ENCODE data around the gene BTRC.
"Not testable (repeated sequence)": the region's sequence is repeated elsewhere in the genome, so short reads cannot be mapped to it uniquely, and the experiment has no call there.

BTRC gene

DNA sequence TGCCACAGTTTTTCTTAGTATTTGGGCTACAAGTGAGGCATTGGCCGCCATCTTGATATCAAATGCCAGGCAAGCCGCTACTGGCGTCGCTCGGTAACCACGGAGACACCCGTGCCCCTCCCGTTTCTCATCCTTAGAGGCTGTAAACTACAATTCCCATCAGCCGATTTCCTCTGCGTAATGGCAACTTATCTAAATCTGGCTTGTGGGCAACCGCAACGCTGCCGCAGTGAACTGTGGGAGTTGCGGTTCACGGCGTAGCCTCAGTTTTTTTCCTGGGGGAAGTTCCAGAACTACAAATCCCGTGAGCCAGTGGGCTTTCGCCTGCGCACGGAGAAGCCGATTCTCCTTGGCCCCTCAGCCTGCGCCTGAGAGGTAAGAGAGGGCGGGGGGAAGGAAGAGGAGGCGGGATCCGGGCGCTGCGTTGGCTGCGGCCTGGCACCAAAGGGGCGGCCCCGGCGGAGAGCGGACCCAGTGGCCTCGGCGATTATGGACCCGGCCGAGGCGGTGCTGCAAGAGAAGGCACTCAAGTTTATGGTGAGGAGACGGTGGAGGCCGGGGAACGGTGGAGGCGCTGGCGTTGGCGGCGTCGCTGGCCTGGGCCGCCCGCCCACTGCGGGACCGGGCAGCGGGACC is at the start of gene BTRC:
BTRC (plus strand) TSS at position 474 of the 636 bp plus-strand sequence; CDS start at position 490, 16 bp downstream.
- peak; percentile 94 for DNase-seq

DNA sequence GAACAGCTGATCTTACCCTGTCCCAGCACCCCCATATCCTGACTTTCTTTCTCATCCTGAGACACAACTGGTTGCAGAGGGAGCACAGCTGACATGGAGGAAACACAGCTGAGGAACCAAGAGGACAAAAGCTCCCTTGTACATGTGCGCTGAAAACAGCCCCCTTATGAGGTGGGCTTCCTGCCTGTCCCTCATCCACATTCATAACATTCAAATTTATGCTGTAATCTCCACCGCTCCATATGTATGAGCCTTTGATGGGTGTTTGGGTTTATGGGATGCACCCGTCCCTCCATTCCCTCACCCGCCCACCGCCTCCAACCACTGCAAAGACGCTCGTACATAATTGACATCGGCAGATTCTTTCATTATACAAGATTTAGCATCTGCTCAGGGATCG is 49.6 kb upstream of the BTRC start:
- no peak for DNase-seq

DNA sequence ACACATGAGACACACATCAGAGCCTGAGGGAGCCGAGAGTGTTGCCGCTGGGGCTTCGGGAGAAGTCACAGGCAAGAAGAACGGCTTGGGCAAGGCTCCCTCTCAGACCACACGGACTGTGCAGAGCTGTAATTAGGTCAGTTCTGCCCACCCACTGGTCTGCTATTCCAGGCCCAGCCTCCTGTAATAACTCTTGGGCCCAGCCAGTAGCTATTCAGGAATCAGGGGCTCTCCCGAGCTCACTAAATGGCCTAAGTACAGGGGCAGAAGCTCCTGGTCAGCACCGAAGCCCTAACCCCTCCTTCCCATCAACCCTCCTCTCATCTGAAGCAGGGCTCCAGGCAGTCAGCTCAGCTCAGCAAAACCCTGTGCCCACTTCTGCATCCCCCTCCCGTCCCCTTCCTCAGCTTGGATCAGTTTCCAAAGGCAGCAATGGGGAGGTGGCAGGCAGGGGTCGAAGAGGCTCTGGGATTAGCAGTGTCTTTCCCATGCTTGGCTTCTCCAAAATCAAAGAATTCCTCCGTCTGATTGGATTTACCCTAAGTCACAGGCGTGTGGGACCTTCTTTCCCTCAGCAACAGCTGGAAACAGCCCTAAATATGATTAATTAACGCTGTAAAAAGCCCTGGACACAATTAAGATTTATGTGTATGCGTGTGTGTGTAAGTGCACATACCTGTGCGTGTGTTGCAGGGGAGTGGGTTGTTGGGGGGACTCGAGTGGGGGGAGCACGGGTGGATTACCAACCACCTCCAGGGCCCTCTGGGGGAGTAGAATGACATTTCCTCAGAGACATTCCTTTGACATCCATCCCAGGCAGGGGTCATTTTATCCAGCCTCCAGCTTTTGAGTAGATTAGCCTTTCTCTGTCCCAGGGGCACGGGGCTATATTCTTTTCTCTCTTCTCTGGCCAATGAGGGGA is 48.4 kb upstream of the BTRC start:
- DNase-seq = no peak

DNA sequence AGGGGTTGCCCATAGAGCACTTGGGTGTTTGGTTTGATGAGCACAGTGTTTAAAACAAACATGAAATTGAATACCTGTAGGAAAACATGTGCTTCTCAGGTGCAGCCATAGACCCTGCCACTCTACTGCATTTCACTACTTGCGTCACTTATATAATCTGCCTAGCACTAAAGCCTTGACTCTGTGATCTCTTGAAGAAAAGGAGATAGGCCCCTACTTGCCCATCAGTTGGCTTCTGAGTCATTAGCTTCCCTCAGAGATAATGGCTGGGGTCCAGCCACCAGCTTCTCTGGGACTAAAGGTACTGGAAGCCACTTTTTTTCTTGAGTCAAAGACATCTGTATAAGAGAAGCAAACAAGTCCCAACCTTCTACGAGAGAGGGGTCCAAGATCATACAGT is 45.9 kb upstream of the BTRC start:
- DNase-seq = no peak

DNA sequence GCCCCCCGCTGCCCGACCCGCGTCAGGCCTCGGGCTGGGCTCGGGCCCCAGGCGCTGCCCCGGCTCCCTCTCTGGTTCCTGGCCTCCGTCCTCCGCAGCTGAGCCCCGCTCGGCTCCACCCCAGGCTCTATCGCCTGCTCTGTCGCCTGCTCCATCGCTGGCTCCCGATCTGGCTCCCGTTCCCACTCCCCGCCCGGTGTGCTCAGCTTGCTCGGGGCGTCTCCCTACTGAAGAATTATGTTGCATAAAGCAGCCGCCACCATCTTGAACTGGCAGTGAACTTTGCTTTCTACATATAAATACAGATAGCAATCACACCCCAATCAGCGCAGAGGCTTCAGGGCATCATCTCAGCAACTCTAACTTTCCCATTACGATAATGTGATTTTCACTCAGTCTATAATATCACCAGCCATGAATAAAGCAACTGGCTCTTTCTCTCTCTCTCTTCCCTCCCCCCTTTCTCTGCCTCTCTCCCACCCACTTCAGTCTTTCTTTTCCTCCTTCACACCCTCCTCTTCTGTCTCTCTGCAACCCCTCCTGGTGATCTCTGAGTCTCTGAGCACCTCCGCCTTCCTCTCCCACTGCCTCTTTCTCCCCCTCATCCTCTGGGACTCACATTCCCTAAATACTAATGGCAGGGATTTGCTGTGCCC is 43.3 kb upstream of the BTRC start:
- no peak for DNase-seq

DNA sequence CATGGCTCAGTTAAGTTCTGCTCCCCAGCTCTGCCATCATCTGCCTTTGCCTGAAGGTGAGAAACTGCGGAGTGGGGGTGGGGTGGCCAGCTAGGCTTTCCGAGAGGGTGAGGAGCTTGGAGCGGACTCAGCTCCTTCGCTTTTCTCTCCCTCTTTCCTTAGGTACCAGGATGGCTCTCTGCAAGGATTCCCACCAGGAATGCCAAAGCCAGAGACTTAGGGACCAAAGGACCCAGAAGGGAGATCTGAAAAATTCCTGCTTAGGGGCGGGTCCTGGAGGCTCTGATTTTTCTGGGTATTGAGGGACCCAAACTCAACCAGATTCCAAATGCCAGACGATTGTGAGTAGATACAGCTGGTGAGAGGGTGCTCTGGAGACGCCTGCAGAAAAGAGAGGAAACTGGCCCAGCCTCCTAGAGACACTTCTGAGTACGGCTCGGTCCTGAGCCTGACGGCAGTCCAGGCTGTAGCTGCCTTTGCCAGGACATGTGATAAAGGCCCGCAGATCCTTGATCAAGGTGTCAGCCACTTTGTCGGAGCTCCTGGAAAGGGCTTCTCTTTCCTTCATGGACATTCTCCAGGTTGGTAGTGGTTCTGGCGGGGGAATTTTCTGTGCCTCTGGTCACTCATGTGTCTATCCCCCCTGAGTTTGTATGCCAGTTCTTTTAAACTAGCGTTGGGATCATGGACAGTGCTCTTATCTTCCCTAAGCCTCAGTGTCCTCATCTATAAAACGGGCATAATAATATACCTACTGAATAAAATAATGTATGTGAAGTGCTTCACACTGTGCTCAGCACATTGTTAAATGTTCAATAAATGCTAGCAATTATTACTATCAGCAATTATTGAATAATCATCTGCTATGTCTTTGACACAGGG is 42.5 kb upstream of the BTRC start:
- DNase-seq = no peak

DNA sequence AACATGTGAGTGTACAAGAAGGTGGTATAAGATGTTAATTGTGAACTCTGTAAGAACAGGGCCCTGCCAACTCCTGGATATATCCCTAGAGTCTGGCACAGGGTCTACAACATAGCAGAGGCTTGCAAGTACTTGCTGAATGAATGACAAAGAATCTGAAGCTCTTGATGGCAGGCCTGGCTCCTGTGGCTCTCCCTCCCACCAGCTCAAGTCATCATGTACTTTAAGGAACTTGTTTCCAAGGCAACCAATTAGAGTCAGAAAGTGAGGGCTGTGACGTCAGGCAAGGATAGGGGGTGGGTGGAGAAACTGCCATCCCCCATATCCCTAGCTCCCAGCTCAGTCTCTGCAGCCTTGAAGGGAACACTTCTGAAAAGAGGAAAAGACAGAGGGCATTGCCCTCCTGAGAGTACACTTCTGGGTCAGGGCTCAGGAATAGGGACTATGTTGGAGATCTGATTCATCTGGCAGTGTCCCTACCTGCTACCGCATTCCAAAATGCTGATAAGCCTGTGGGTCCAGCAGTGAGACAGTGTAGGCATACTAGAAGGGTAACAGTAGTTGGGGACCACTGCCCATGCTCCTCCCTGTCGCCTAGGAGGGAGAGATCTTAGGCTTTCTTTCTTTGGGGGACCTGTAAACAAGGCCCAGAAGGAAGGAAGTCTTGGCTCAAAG is 34.6 kb upstream of the BTRC start:
- DNase-seq = no peak

DNA sequence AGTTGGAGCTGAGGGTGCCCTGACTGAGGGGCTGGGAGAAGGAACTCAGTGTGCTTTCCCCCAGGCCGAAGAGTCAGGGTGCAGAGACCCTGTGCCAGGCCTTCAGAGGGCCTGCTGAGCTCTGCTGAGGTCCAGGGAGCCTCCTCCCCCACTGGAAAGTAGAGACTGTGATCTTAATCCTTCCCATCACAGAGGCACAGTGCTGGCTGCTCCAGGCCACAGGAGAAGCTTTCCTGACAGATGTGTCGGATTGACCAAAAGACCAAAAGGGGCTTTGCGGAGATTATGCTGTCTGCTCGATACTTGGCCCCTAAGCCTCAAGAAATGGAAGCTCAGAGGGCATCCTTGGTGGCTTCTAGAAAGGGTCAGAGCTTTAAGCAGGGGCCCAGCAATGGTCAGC is 32.9 kb upstream of the BTRC start:
- no peak for DNase-seq

DNA sequence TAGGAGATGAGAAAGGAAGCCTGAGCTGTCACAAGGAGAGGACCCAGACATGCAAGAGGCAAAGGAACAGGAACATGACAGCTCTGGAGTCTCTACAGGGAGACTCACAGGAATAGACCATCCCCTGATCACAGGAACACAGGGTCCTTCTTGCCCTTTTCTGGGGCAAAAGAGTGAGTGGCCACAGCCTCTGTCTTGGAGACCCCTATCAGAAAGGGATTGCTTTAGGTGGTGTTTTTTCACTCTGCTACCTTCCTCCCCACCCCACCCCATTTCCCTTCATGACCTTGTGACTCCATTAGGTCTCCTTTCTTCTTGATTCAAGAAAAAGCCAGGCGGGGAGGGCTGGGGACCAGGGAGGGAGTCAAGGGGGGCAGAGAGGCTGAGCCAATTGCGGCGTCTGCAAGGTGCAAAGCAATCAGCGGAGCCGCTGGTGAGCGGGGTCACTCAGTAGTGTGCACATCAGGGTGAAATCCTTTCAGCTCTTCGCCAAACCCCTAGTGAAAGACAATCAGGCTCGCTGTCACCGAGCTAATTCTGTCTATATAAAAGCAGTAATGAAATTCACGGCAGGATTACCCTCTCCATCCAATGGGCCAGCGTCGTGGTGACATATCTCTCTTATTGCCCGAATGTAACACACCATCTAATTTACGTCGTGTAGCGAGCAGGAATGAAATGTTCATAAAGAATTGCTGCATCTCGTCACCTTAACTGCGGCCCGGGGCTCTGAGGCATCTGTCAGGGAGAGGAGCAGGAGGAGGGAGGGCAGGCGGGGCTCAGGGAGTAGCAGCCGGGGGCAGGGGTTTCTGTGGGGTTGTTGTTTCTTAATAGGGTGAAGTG is 31.5 kb upstream of the BTRC start:
- no peak for DNase-seq

DNA sequence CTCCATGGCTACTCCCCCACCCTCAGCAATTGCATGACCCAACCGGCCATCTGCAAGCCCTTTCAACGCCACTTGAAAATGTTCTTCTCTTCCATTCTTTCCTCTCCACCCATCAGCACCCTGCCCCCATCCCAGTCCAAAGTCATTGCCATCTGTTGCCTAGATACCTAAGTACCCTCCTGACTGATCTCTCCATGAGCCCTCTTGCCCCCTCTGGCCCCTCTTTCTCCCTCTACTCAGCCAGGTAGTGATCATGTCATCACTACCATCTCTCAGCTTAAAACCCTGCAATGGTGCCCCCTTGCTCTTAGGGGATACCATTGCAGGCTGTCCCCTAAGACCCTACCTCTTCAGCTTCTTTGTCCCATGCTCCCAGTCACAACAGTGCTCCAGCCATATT is 30.5 kb upstream of the BTRC start:
- no peak for DNase-seq

DNA sequence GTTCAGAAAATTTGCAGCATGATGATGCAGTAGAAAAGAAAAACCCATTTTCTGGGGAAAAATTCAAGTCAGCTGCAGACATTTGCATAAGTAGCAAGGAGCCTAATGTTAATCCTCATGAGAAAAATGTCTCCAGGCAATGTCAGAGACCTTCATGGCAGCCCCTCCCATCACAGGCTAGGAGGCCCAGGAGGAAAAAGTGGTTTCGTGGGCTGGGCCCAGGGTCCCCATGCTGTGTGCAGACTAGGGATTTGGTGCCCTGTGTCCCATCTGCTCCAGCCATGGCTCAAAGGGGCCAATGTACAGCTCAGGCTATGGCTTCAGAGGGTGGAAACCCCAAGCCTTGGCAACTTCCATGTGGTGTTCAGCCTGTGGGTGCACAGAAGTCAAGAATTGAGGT is 26.5 kb upstream of the BTRC start:
- DNase-seq = not testable (repeated sequence)

DNA sequence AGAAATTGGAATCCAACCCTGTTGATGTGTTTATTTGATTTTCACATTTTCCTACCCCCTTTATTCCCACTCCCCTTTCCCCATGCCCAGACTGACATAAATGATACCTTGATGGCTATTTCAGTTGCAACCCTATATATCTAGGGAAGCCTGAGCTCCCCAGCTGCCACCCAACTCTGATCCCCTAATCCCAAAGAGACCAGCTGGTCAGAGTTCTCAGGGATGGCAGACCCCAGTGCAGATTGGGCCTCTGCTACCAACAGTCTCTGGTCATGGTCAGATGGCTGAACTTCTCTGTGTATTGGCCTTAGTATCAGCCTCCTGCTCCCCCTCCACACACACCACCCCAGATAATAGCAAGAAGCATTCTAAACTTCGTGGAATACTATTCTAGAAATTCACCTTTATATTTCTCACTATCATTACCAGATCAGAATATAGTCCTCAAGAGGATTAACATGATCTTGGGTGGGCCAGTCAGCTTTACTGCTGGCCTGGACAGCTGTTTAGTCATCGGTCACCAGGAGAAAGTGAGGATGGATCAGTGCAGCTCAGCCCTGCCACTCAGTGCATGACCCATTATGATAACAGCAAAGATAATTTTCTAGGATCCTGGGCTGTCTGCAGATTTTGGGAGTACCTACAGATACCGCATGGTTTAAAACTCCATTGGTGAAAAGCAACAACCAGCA is 24.5 kb upstream of the BTRC start:
- DNase-seq = no peak

DNA sequence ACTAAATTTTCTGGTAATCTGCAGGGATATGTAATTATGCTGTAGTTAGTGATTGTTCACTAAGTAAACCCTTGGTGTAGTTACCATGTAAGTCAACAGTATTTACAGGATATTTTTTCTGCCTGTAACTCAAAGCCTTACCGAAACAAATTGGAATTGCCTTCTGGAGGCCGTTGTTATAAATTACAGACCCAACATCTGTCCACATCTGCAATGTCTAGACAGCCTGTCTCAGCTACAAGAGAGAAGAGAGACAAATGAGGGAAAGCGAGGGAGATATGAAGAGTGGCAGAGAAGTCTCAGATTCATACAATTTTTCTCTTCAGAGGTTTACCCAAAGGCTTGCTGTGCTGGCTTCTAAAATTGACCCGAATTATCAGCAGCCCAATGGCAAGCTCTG is 23.7 kb upstream of the BTRC start:
- no peak for DNase-seq

DNA sequence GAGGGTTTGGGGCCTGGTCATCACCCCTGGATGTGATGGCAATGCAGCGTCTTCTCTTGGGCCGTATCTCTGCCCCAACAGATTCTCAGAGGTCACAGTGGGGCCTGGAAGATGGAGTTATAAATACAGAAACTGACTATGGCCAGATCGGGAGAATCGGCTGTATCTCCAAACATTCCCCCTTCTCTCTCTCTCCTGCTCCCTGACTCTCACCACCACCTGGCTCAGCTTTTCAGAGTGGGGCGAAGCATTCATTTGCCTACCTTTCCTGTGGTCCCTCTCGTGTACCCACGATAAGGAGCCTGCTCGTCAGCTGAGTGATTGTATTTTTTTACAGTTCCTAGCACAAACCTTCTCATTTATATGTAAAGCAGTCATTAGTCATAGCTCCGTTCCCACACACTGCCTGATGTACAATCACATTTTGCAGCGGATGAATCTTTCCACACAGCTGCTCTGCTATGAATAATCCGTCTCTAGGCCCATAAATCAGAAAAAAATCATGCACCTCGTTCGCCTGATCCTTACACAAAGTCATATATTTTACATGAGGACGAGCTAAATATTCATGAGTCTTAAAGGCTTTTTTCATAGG is 23.2 kb upstream of the BTRC start:
- DNase-seq = no peak

DNA sequence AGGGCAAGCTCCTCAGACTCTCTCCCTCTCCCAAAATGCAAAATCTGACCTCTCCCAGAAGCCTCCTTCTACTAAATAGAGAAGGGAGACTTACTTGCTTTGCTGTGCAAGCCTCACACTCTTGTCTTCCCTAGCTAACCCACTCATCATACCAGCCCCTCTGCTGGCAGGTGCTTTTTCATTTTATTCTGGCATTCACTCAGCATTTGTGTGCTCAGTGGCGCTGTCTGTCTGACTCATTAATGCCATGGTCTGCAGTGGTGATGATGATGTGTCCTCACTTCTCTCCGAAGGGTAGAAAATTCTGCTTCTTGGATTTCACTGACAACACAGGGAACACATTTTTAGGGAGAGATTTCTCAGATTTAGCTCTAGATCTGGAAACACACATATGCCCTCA is 22.0 kb upstream of the BTRC start:
- no peak for DNase-seq

DNA sequence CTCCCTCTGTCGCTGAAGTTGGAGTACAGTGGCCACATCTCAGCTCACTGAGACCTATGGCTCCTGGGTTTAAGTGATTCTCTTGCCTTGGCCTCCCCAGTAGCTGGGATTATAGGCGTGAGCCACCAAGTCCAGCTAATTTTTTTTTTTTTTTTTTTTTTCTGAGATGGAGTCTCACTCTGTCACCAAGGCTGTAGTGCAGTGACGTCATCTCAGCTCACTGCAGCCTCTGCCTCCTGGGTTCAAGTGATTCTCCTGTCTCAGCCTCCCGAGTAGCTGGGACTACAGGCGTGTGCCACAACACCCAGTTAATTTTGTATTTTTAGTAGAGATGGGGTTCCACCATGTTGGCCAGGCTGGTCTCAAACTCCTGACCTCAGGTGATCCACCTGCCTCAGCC is 19.7 kb upstream of the BTRC start:
- not testable (repeated sequence) for DNase-seq

DNA sequence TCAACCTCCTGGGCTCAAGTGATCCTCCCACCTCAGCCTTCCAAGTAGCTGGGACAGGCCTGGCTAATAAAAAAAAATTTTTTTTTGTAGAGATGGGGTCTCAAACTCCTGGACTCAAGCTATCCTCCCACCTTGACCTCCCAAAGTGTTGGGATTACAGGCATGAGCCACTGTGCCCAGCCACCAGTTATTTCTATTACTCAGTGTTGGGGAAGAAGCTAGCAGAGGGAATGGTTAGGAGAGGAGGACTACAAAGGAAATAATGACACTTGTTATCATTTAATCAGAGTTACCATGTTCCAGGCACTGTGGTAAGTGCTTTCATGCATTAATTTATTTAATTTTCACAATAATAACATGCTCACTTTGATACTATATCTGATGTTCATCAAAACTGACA is 17.6 kb upstream of the BTRC start:
- DNase-seq = no peak

DNA sequence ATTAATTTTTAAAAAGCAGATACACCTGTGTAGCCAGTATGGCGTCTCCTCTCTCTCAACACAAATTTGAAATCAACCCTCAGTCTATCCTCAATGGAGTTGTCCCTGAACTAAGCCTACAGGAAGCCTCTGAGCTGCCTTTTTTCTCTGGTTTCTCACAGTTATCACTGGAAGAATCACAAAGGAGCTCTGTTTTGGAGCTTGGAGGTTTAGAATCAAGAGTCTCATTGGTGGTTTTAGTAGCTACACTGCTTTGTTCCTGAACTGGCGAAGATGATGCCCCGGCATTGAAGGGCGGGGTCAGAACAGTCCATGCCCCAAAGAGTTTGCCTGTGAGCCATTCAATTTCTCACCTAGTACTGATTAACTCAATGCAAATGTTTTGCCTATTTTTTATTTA is 16.1 kb upstream of the BTRC start:
- DNase-seq = no peak

DNA sequence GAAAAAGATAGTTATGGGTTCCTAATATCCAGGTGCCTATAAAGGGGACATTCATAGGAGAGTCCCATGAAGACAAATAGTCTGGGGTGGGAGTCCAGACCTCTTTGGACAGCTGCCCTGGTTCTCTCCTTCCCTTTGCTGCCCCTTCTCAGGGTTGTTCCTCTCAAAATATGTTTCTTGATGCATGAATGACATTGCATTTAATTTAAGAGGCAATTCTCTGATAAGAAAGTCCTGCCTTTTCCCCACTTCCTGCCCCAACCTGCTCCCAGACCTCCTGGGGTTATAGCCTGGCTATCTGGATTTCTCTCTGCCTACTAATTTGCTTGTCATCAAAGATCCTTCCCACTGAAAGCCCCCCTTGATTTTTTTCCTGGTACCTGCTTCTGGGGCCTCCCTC is 12.5 kb upstream of the BTRC start:
- no peak for DNase-seq

DNA sequence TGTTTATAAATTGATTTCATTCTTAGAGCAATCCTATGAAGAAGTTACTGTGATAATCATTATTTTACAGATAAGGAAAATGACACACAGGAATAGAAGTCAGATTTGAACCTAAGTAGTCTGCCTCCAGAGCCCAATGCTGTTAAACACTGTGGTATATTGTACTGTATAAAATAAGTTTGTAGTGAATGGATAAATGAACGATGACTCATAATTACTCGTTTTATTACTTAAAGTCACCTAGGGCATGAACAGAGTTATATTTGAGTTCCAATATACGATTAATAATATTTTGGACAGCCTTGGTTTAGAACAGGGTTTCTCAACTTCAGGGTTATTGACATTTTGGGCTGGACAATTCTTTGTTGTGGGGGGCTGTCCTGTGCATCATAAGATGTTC is 7.8 kb upstream of the BTRC start:
- DNase-seq = no peak

Data from activated CD8-positive, alpha-beta memory T cell treated with anti-CD3 and anti-CD28 coated beads, Interleukin-2, amount 50 U/mL, for 4 hours (primary cell).